HG02588 (cell line): ENCODE measurements around the gene KCNK16.
A peak's percentile ranks its signal among the peaks of the same experiment; 100 is the strongest.

Experiments
- ATAC-seq: cut with Tn5 transposase; IDR thresholded peaks from one replicate; pipeline ENCODE4 v1.9.1; 2021; ENCODE audit warnings: mild to moderate bottlenecking, moderate library complexity; ENCODE audit not compliant: unreplicated experiment

Gene KCNK16

DNA sequence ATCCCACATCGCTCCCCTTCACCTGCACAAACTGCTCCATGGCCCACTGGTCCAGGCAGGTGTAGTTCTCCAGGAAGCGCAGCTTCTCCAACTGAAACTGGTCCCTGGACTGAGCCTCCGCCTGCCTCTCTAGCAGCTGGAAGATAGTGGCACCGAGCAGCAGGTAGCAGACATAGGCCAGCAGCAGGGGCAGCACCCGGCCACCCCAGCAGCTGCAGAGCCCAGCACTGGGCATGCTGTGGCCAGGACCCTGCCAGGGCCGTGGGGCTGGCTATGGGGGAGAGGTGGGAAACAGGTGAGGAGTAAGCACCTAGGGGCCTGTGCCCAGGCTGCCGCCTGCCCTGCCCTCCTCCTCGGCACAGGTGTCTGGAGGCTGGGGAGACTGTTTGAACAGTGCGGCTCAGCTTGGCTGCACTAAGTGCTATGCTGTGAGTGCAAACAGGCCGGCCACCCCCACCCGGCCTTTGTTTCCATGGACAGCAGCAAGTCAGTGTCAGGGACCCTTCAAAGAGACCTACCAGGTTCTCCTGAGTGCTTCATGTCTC lies at the start of gene KCNK16:
Gene KCNK16, minus strand, starts transcription at position 397 of the 545 bp plus-strand sequence. Its CDS starts 162 bp downstream, at position 235.
- no peak for ATAC-seq

DNA sequence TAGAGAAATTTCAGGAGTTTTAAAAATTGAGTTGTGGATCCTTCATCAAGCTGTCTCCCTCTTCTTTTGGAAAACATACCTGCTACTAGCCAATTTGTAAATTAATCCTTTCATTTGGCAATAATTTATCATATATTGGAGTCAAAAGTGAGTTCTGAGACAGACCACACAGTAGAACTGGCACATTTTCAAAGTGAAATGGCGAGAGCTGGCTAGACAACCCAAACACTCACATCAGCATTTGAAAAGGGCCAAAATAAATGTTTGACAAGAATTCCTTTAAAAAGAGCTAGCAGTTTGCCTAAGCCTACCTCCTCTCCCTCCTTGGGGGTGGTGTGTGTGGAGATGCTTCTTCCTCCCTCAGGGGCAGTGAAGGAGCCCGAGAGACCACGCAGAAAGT lies 47.9 kb upstream of the KCNK16 start:
- no peak for ATAC-seq

DNA sequence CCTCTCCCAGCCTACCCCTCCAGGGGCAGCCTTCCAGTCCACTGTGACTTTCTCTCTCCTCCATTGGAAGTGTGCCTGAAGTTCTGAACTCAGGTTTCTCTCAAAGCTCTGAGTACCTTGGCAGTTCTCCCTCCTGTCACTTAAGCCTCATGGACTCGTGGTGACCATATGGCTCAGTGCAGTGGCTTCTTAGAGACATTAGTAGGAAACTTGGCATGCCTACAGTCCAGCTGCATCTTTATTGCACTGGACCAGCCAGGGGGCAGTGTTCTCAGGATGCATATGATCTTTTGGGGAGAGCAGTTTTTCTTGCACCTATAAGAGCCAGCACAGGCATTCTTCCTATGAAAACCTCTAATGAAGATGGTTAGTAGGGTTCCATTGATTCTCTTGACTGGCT lies 47.5 kb upstream of the KCNK16 start:
- ATAC-seq = no peak

DNA sequence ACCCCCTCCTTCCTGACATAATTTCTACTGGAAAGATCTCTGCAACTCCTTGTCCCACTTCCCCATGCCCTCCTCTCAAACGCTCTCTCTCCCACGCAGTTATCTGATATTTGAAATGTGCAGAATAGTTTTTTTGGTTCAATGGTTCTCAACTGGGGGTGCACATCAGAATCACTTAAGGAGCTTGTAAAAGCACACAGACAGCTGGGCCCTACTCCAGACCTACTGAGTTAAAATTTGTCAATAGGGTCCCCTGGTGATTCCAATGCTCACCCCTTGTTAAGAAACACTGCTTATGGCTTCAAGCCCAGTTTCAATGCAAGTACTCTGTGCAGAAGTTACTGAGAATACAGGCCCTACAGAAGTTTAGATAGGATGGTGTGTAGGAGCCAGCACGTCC lies 45.2 kb upstream of the KCNK16 start:
- ATAC-seq = no peak

DNA sequence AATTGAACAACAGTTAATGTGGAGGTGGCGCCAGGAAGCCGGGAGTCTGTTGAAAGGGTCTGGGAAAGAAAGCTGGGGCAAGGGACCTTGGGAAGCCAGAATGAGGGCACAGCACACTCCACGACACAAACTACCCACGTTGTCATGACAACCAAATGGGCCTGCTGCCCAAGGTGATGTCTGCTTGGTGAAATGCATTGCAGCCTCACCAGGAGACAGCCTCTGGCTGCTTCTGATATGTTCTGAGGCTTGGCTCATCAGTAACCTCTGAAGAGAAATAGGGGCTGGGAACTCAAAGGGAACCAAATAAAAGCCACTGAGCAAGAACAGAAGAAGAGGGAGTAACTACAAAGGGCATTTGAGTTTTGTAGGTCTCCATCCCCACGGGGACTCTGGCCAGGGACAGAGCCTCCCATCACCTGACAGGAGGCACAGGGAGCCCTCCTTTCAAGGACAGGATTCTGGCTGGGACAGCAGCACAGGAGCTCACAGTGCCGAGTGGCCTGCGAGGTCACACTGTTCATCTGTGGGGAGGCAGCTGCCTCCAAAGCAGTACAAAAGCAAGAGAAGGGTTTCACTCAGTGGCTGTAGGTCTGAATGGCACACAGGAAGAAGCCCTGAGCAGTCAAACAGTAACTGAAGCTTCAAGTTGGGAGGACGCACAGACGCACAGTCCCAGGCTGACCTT lies 44.6 kb upstream of the KCNK16 start:
- no peak for ATAC-seq

DNA sequence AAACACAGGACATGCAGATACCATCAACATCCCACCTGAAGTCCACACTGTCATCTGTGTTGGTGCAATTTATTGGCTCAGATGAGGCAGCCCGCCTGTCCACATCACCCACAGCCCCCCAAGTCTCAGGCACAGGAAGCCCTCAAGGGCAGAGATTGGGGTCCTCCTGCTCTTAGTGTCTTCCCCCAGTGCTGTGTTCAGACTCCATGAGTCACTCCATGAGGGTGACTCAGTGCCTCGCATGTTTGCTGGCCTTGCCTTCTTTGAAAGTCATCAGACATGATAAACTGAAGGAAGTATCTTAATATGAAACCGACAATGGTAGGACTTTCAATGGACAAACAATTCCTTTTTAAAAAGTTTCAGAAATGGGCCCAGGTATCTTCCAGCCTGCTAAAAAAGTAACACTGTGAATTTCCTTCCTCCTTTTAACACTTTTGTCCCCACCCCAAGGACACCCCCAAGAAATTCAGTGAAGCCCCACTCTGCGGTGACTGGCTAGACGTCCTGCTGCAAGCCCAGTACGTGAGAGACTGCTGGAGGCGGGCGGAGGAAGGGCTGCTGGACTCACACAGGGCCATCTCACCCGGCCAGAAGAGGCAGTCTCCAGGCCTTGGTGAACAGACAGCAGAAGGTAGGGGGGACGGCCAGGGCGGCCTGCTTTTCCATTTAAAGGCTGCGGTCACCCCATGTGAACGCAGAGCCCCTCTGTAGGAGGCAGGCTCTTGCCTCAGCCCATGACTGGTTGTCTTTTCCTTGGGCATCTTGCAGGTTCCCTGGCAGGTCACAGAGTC lies 43.0 kb upstream of the KCNK16 start:
- no peak for ATAC-seq

DNA sequence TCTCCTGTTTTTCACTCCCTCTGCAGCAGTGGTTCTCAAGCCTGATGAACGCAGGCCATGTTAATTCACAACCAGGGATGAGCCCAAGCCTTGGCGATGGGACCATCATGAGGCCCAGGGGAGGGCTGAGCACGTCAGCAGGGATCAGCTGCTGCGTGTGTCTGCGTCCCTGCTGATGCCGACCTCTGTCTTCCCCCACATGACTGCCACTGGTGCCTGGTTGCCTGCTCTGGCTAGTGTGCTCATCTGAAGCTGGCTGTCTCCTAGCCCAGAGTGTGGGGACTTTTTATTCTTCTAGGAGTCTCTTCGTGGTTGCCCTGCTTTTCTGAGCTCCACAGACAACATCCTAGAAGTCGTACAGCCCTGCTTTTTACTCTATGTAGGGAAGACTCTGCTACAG lies 40.8 kb upstream of the KCNK16 start:
- no peak for ATAC-seq

DNA sequence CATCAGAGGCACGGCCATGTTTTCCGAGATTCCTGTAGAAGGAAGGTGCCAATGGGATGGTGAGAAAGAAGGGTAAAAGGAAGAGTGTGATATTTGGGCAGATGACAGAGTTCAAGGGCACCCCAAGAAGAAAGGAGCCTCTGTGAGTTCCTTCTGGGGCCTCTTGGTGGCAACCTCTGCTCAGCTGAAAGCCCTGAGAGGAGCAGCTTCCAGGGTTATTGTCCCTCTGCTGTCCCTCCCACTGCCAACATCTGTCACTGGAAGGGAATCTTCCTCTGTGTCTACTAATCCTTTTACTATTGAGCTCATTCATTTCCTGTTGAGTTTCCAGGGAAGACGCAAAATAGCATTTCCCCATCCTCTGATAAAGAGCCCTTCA lies 40.0 kb upstream of the KCNK16 start:
- ATAC-seq = no peak

DNA sequence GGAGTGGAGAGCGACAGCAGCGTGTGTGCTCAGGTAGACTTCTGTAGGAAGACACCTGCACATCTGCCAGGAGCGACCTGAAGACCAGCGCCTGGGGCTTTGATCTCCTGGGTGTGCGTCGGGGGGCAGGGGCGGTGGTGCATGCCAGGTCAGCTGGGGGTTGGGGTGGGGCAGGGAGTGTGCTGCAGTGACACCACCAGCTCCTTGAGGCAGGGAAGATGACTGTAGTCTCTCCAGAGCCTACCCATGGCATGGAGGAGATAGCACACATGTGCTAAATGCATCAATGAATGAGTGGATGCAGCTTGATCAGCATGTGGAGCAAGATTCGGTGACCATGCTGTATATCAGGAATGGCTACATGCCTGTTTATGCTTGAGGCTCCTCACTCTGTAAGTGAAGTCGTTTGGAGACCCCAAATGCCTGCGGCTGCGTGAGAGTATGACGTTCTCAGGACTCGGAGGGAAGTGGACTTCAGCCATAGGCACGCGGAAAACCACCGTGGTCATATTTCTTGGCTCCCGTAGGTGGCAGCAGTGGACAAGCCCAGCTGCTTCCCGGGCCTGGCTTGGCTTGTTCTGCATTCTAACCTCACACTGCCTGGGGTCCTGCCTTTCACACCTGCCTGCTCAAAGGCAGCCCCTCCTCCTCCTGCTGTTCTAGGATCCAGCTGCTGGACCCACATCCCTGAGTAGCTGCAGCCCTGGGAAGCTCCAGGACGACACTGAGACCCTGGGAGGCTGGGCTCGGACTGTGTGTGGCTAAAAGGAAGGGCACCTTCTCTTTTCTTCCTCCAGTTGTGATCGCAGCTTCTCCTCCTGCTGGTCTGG lies 39.4 kb upstream of the KCNK16 start:
- peak; percentile 73 for ATAC-seq

DNA sequence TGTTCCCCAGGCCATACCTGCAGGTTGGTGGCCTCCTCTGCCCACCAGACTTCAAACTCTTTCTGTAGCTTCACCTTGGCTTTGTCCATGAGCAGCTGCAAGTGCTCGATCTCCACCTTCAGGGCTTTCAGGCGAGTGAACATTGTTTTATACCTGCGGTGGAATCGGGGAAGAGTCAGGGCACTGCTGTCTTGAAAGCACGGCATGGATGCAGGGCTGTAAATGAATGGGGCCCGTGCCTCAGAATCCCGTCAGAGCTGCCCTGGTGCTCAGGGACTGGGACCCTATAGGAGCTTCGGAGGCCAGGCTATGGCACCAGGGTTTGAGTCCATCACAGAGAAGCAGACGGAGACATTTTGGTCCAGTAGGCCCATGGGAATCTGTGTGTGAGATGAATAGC lies 37.9 kb upstream of the KCNK16 start:
- ATAC-seq = no peak

DNA sequence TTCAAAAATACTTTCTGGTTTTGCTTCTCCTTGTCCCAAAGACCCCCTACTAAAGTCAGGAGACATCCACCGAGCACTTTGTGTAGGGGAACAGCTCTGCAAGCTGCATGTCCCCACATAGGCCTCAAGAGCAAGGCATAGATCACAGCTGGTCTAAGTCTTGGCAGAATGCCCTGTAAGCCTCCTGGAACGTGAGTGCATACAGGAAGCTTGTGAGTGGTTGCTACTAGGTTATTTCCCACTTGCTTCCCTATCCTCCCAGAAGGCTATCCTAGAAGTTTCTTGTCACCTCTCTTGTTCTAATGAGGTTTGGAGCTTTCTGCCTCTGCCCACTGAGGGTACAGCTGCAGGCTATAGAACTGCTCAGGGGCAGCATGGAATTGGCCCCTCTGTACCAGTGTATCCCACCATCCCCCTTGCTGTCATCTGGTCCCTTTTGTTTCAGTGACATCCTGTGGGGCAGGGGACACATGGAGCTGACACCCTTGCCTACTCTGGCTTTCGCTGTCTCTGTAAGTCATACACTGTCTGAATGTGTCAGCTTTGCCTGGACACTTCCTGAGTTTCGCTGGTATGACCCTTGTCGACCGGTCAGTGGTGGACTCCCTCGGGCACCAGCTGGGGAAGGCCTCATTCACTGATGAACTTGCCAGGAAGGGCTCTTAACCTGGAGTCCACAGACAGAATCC lies 35.6 kb upstream of the KCNK16 start:
- ATAC-seq = no peak

DNA sequence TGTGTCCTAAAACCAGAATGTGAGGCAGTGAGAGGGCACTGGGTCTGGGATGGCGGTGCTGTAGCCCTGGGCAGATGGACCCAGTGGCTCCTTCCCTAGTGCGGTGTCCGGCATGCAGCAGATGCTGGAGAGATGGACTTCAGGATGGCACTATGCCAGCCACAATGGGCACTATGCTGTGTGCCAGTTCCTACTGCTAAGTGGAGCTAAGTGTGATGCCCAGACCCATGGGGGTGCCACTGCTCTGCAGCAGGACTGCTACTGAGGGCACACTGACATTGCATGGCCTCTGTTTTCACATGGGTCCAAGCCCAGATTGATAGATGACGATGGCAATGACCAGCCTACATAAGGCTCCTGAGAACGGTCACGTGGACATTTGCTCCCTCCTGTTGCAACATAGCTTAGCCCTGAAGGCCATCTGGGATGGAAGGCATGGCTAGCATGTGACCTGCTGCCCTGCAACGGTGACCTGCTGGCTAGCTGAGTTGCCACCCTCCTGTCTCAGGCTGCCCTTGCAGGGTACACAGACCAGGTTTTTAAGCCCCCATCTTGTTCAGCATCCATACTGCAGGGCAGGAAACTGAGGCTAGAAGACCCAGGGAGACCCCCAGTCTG lies 31.3 kb upstream of the KCNK16 start:
- no peak for ATAC-seq

DNA sequence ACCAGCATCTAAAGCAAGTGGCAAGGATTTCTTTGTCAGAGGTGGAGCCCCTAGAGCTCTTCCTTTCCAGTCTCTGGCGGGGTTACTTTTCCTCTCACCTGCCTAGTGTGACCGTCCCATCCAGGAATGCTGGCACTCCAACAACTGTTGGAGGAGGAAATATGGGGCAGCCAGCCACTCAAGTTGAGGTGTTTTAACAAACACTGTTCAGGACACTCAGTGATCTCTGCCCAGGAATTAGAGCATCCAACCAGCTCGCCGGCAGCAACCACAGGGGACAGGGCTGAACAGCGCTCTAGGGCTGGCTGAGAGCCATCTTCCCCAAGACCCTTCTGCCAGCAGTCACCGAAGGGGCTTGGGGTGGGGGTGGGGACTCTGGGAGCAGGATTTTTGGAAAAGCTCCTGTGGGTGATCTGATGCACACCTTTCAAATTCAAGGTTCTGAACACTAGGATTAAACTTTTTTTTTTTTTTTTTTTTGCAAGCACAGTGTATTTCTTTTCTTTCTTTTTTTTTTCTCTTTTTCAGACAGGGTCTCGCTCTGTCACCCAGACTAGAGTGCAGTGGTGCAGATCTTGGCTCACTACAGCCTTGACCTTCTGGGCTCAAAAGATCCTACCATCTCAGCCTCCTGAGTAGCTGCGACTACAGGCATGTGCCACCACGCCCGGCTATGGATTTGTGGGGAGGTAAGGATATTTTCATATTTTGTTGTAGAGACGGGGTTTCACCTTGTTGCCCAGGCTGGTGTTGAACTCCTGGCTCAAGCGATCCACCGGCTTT lies 28.4 kb upstream of the KCNK16 start:
- ATAC-seq = no peak

DNA sequence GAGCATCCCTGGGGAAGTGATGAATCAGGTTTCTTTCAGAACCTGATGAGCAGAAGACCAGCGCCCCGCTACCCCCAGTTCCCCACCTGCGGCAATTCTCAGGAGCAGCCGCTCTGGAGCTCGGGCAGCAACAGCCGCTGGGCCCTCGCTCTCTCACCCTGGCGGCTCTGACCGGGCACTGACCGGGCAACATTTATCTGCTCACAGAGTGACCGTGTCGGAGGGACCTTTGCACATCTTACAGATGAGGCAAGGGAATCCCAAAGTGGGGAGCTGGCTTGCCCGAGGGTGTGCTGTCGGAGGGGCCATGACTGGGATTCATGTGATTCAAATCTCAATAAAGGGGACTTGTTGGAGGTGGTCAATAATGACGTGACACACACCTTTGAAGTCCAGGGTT lies 26.2 kb upstream of the KCNK16 start:
- no peak for ATAC-seq

DNA sequence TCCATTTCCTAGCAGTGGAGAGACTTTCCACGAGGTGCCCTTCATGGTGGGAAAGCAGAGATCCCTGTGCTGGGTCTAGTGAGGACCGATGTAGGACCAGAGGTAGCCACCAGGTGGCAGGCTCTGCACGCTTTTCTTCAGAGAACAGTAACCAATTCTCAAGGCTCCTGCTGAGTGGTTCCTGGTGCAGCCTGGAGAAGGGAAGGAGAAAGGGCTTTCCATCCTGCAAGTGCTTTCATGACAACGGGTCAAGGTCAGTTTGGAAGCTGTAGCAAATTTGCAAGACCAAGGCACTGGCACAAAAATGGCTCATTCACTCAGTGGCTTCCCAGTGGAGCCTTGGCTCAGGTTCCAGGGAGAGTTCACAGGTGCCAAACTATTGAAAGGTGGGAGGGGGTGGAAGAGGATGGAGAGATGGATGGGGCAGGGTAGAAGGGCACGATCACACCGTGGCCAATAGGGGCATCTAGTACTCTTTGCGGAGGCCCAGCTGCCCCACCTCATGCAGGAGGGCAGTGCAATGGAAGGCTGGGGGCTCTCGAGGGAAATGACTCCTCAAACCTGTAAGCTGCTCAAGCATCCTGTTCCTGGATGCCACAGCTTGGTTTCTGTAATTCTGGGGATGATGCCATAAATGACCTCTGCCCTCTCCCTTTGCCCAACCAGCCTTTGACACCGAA lies 25.5 kb upstream of the KCNK16 start:
- ATAC-seq = no peak

DNA sequence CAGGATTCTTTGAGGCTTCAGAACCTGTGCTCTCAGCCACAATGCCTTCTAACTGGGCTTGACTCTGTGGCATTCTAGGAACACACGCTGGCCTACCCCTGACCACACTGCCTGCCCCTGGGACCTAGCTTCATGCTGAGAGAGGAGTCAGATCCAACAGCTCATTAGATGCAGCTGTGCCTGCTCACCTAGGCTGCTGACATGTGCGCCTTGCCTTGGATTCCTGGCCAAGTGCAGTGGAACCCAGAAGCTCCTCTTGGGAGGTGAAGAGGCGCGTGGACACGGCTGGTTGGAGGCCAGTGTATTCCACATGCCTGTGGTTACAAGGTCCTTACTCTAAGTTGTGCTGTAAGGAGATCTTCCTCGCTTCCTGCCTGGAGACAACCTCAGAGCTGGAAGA lies 24.7 kb upstream of the KCNK16 start:
- no peak for ATAC-seq

DNA sequence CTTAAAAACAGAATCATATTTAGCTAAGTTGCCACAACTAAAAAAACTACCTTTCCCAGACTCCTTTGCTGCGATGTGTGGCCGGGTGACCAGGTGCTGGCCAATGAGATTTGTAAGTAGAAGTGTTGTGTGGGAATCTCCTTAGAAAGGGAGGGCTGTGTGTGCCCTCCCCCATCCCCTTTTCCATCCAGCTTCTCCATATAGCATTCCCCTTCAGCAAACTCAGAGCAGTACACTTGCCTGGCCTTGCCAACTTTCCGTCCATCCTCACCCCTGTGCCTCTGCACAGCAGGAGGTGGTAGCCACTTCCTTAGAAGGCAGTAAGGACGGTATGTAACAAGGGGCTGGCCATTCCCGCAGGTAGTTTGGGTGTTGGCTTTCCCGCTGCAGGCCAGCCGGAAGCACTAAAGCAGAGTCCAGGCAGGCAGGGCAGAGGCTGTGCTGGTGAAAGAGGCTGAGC lies 22.3 kb upstream of the KCNK16 start:
- no peak for ATAC-seq

DNA sequence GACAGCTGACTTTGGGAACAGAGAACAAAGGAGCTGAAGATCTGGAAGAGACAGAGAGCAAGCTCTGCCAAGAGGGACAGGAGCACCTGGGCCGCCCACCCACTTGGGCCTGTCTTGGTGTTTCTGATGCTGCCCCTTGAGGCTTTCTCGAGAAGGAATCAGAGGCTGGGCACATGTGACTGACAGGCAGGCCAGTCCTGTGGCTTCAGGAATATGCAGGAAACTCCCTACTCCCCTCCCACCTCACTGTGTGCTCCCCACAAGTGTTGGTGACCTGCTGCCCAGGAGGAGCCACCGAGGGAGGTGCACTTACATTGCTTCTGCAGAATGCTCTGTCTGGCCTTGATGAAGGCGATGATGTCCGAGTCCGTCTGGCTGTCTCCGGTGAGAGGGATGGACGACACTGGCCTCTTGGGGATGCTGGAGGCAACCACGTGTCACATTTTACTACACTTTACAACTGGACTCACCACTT lies 20.9 kb upstream of the KCNK16 start:
- no peak for ATAC-seq
